ENCODE data around the gene HELZ.

Gene HELZ

DNA sequence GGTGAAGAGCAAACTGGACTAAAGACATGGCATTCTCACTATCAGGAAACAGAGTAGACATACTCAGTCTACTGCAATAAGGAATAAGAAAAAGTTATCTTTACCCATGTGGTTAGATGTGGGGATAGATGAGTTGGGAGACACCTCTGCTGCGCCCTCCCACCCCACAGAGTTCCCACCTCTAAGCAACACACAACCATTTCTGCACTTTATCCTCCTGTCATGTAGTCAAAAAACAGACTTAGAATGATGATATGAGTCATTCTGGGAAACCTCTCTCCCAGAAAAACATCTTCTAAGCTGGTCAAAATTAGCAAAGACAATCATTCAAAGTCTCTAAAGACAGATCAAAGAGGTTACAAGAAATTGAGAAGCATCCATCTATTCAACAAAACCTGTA is 105.7 kb downstream of the HELZ start:
- no peak for DNase-seq (ENCODE audit: low read depth)
- H3K4me3 ChIP-seq (ENCODE audit: control insufficient read depth, low read depth, low read length), result no peak overlapping the region
- TF ChIP-seq, protein P1, sequence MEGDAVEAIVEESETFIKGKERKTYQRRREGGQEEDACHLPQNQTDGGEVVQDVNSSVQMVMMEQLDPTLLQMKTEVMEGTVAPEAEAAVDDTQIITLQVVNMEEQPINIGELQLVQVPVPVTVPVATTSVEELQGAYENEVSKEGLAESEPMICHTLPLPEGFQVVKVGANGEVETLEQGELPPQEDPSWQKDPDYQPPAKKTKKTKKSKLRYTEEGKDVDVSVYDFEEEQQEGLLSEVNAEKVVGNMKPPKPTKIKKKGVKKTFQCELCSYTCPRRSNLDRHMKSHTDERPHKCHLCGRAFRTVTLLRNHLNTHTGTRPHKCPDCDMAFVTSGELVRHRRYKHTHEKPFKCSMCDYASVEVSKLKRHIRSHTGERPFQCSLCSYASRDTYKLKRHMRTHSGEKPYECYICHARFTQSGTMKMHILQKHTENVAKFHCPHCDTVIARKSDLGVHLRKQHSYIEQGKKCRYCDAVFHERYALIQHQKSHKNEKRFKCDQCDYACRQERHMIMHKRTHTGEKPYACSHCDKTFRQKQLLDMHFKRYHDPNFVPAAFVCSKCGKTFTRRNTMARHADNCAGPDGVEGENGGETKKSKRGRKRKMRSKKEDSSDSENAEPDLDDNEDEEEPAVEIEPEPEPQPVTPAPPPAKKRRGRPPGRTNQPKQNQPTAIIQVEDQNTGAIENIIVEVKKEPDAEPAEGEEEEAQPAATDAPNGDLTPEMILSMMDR (conservative IDR thresholded peaks at IDR 0.05; ENCODE audit: control insufficient read depth, insufficient read depth, low read depth, low read length), result no peak

- DNase-seq (ENCODE audit: low read depth), result no peak
- no peak overlapping the region for H3K4me3 ChIP-seq (ENCODE audit: control insufficient read depth, low read depth, low read length)
- TF ChIP-seq, protein P1 (conservative IDR thresholded peaks at IDR 0.05; ENCODE audit: control insufficient read depth, insufficient read depth, low read depth, low read length), result no peak
These were observed 106.6 kb downstream of the HELZ start for GRCh38 chr17:67138392-67138791.

GRCh38 chr17:67137860-67138259 is 107.1 kb downstream of the HELZ start:
- H3K4me3 ChIP-seq (ENCODE audit: control insufficient read depth, low read depth, low read length), result no peak overlapping the region
- TF ChIP-seq, protein P1 (conservative IDR thresholded peaks at IDR 0.05; ENCODE audit: control insufficient read depth, insufficient read depth, low read depth, low read length), result no peak
- no peak for DNase-seq (ENCODE audit: low read depth)

DNA sequence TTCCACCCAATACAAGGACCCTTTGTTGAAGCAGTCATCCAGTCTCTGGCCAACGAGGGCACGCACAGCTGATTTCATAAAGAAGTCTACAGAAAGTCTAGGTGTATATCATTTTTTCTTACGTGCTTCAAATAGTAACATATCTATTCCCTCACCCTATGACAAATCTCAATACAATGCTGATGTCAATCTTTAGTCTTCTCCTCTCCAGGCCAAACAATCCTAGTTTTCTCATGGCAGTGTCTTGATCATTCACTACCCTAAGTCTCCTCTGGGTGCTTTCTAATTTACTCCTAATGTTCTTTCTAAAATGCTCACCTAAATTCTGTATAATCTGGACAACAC is 108.0 kb downstream of the HELZ start:
- TF ChIP-seq, protein P1 (conservative IDR thresholded peaks at IDR 0.05; ENCODE audit: control insufficient read depth, insufficient read depth, low read depth, low read length), result no peak

DNA sequence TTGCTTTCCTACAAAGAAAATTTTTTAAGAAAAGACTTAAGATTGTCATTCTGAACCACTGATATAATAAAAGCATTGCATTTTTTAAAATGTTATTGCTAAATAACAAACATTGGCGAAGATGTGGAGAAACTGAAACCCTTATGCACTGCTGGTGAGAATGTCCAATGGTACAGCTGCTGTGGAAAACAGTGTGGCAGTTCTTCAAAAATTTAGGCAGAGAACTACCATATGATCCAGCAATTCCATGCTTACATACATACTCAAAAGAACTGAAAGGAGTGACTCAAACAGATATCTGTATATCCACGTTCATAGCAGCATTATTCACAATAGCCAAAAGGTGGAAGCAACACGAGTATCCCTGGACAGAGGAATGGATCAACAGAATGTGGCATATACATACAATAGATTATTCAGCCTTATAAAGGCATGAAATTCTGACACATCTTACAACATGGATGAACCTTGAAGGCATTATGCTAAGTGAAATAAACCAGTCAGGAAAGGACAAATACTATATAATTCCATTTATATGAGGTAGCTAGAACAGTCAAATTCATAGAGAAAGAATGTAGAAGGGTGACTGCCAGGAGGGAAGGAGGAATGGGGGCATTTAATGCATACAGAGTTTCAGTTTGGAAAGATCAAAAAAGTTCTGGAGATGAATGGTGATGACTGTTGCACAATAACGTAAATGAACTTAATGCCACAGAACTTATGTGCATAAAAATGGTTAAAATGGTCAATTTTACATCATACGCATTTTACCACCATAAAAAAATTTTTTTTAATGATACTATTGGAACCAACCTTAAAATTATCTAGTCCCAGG is 108.6 kb downstream of the HELZ start:
- DNase-seq (ENCODE audit: low read depth), result no peak
- TF ChIP-seq, protein P1 (conservative IDR thresholded peaks at IDR 0.05; ENCODE audit: control insufficient read depth, insufficient read depth, low read depth, low read length), result no peak
- no peak overlapping the region for H3K4me3 ChIP-seq (ENCODE audit: control insufficient read depth, low read depth, low read length)

More for the DNA sequence above, 108.0 kb downstream of the HELZ start:
- H3K4me3 ChIP-seq (ENCODE audit: control insufficient read depth, low read depth, low read length), result no peak overlapping the region
- no peak for DNase-seq (ENCODE audit: low read depth)

- TF ChIP-seq, protein P1 (conservative IDR thresholded peaks at IDR 0.05; ENCODE audit: control insufficient read depth, insufficient read depth, low read depth, low read length), result no peak
- DNase-seq (ENCODE audit: low read depth), result no peak
- no peak overlapping the region for H3K4me3 ChIP-seq (ENCODE audit: control insufficient read depth, low read depth, low read length)
These were observed 111.8 kb downstream of the HELZ start for GRCh38 chr17:67133161-67133560.
